GM19351 (cell line): ENCODE measurements around the gene GRIPAP1.

Source experiments
- ATAC-seq: cut with Tn5 transposase; IDR thresholded peaks from one replicate; pipeline ENCODE4 v1.9.1; 2021; ENCODE audit warnings: mild to moderate bottlenecking, moderate library complexity; ENCODE audit not compliant: unreplicated experiment

The GRIPAP1 gene

GRCh38 chrX:48961585-48962091 lies 40.4 kb downstream of the GRIPAP1 start:
- no peak for ATAC-seq

GRCh38 chrX:48960291-48960690 lies 41.8 kb downstream of the GRIPAP1 start:
- no peak for ATAC-seq

- ATAC-seq = no peak
Observed at GRCh38 chrX:48958635-48959094, 43.4 kb downstream of the GRIPAP1 start.

GRCh38 chrX:48957827-48958634 lies 44.0 kb downstream of the GRIPAP1 start:
- ATAC-seq = peak; percentile 85

GRCh38 chrX:48957477-48957826 lies 44.6 kb downstream of the GRIPAP1 start, which contains the start of gene OTUD5:
Gene OTUD5 (minus strand): TSS chrX:48957607. CDS start chrX:48957570, 37 bp downstream.
- peak; percentile 36 for ATAC-seq

GRCh38 chrX:48956728-48957414 lies 45.2 kb downstream of the GRIPAP1 start:
- ATAC-seq = no peak

- ATAC-seq = no peak
Observed at GRCh38 chrX:48948589-48948988, 53.5 kb downstream of the GRIPAP1 start.

GRCh38 chrX:48945517-48946348 lies 56.3 kb downstream of the GRIPAP1 start:
- peak; percentile 63 for ATAC-seq

- no peak for ATAC-seq
Observed at GRCh38 chrX:48942895-48943294, 59.2 kb downstream of the GRIPAP1 start.

GRCh38 chrX:48940404-48940955 lies 61.6 kb downstream of the GRIPAP1 start:
- no peak for ATAC-seq

- no peak for ATAC-seq
Observed at GRCh38 chrX:48939524-48940228, 62.4 kb downstream of the GRIPAP1 start.

GRCh38 chrX:48938721-48939425 lies 63.2 kb downstream of the GRIPAP1 start:
- ATAC-seq = peak; percentile 50

- ATAC-seq = peak; percentile 70
Observed at GRCh38 chrX:48937054-48937907, 64.8 kb downstream of the GRIPAP1 start.

- no peak for ATAC-seq
Observed at GRCh38 chrX:48936429-48937053, 65.5 kb downstream of the GRIPAP1 start.

- no peak for ATAC-seq
Observed at GRCh38 chrX:48935301-48935670, 66.8 kb downstream of the GRIPAP1 start.

- ATAC-seq = no peak
Observed at GRCh38 chrX:48934581-48935300, 67.3 kb downstream of the GRIPAP1 start.

- ATAC-seq = peak; percentile 32
Observed at GRCh38 chrX:48933757-48934156, 68.3 kb downstream of the GRIPAP1 start.
